CD4-positive, alpha-beta T cell (primary cell): ENCODE measurements around the gene FBXL12. TPM values are rescaled to one million over a fixed set of nuclear protein-coding genes. Genes with fewer than 3 reads are reported as not detected.

Source experiments
- ATAC-seq: fragments of 200-7000 bp; cut with Tn5 transposase; one replicate; pipeline ENCODE4 v1.10.0; 2022; ENCODE audit warnings: mild to moderate bottlenecking; ENCODE audit not compliant: poor library complexity
- CTCF ChIA-PET: fragments of 350-600 bp; sonication (Branson Sonifier 250); formaldehyde crosslinking; loops from one replicate; lab custom pipeline; 2021; ENCODE audit warnings: antibody characterized with exemption, inconsistent platforms; lab: Charles Lee
- POLR2A ChIA-PET: fragments of 350-600 bp; sonication (Branson Sonifier 250); formaldehyde crosslinking; loops from one replicate; lab custom pipeline; 2021; ENCODE audit warnings: antibody characterized with exemption, inconsistent platforms; lab: Charles Lee
- DNase-seq, 14 experiments: peaks; one replicate each; pipeline ENCODE4 v3.0.0-alpha.2; 2013 to 2020; ENCODE audit warnings: mixed read lengths in 2 of 14
- H3K27ac ChIP-seq, 2 donors: one replicate each; pipeline versions ENCODE4 v1.5.1 to v1.7.0; 2013; ENCODE audit warnings: low read length in 2 of 2, low read depth in 1 of 2, mild to moderate bottlenecking in 1 of 2
- H3K27me3 ChIP-seq, 2 experiments: 1 replicate in 1 of 2; 2 replicates in 1 of 2; pipeline versions ENCODE4 v1.6.1 to v1.7.0; 2013; ENCODE audit warnings: low read length in 2 of 2, control low read depth in 1 of 2, mild to moderate bottlenecking in 1 of 2, moderate library complexity in 1 of 2; ENCODE audit not compliant: insufficient read depth in 2 of 2, control insufficient read depth in 1 of 2
- H3K36me3 ChIP-seq: one replicate; pipeline ENCODE4 v1.6.1; 2013; ENCODE audit warnings: low read length, control low read depth; ENCODE audit not compliant: insufficient read depth
- H3K4me1 ChIP-seq: one replicate; pipeline ENCODE4 v1.6.1; 2013; ENCODE audit warnings: low read length, control low read depth; ENCODE audit not compliant: insufficient read depth
- H3K4me3 ChIP-seq: one replicate; pipeline ENCODE4 v1.5.1; 2013; ENCODE audit warnings: mild to moderate bottlenecking, low read length, moderate library complexity
- H3K9me3 ChIP-seq, 2 experiments: 1 replicate in 1 of 2; 2 replicates in 1 of 2; pipeline versions ENCODE4 v1.6.1 to v1.7.0; 2013; ENCODE audit warnings: low read length in 2 of 2, mild to moderate bottlenecking in 2 of 2, control low read depth in 1 of 2, moderate library complexity in 1 of 2; ENCODE audit not compliant: control insufficient read depth in 1 of 2, insufficient read depth in 1 of 2
- H3K27ac Mint-ChIP-seq: one replicate; pipeline ENCODE4 v1.8.0; 2020; ENCODE audit warnings: mixed read lengths
- H3K27me3 Mint-ChIP-seq: one replicate; pipeline ENCODE4 v1.8.0; 2021; ENCODE audit warnings: mixed read lengths
- H3K36me3 Mint-ChIP-seq: one replicate; pipeline ENCODE4 v1.8.0; 2021; ENCODE audit warnings: low read depth, mixed read lengths
- H3K4me1 Mint-ChIP-seq: one replicate; pipeline ENCODE4 v1.8.0; 2021; ENCODE audit warnings: low read depth, mixed read lengths
- H3K4me3 Mint-ChIP-seq: one replicate; pipeline ENCODE4 v1.8.0; 2020; ENCODE audit warnings: mild to moderate bottlenecking, mixed read lengths
- H3K9me3 Mint-ChIP-seq: one replicate; pipeline ENCODE4 v1.8.0; 2020; ENCODE audit warnings: mixed read lengths
- CTCF ChIP-seq: fragments of 200-600 bp; IDR thresholded peaks from one replicate; pipeline ENCODE4 v1.8.0; 2022; ENCODE audit warnings: antibody characterized with exemption, mild to moderate bottlenecking
- intact Hi-C, 2 experiments: fragments of 100-400 bp; cut with DNase I in 1 of 2; cut with micrococcal nuclease in 1 of 2; formaldehyde crosslinking; loops; one replicate each; pipeline versions ENCODE4 v1.15.1 to v1.9.0; 2023 to 2025; cut with DNase I, micrococcal nuclease
- total RNA-seq, 174 experiments: library from RNA in 2 of 174; stranded (reverse) in 2 of 174; gene quantifications; one replicate each; pipeline ENCODE4 v1.2.3 and lab custom pipeline; 2021 to 2026

The FBXL12 gene
- total RNA-seq, 2 experiments from 2014 or later: 33.4 to 38.4 TPM

- H3K27ac ChIP-seq: peak within 1 kb of the TSS; percentile 93 to 94
Observed at GRCh38 chr19:9768175-9769112, 50.4 kb downstream of the FBXL12 start, which contains the start of gene ZNF846. Gene ZNF846 (minus strand): TSS chr19:9768738. CDS start chr19:9764950, 3,788 bp downstream.

More at GRCh38 chr19:9768175-9769112, 50.4 kb downstream of the FBXL12 start, which contains the start of gene ZNF846:
- Mint-ChIP-seq H3K9me3 (peaks cover 6% of the 10 kb centered on the region), H3K27ac (peak within 1 kb of the TSS; percentile 97), H3K27me3 (no peaks in the 10 kb centered on the region), H3K4me3 (peak within 1 kb of the TSS; percentile 94), H3K36me3 (peaks cover 32% of the 10 kb centered on the region), H3K4me1 (peaks cover 12% of the 10 kb centered on the region)
- ChIA-PET CTCF (interaction anchor here (1.0 to 1.8 kb wide), 2 partner anchors 27 to 143 kb away, joined by 3 to 5 read pairs; no protein-coding TSS in a partner anchor), POLR2A (interaction anchor here (0.6 to 2.3 kb wide), 23 partner anchors 9 to 628 kb away, joined by 3 to 23 read pairs (median 5); partner anchors contain the start of genes FBXL12, PIN1, UBL5 and ZNF266)
- peak; percentile 88 to 96 (median 90) for DNase-seq
- Histone ChIP-seq H3K9me3 (peaks cover 3 to 10% of the 10 kb centered on the region in 2 experiments), H3K4me3 (peak within 1 kb of the TSS; percentile 69), H3K4me1 (peaks cover 23% of the 10 kb centered on the region), H3K36me3 (no peaks in the 10 kb centered on the region), H3K27me3 (no peaks in the 10 kb centered on the region)
- intact Hi-C loops: loop anchor here (1.0 to 5.0 kb wide), 8 partner anchors 16 to 459 kb away; partner anchors contain the start of genes ZNF561 (in 2 of the 2), FBXL12 (in 1 of the 2), ZNF562 (in 1 of the 2) and ZNF699 (in 1 of the 2)
- TF ChIP-seq CTCF: no peak
- ATAC-seq: peak; percentile 96

Other genes with a start within 250 kb of the FBXL12 start
- 10 to 100 TPM; 42.0 to 42.1 TPM for gene ZNF121, start 234.6 kb downstream of the FBXL12 start, total RNA-seq
- 10 to 100 TPM; 45.1 to 46.2 TPM for gene ZNF561, start 197.8 kb downstream of the FBXL12 start, total RNA-seq
- 10 to 100 TPM; 12.8 to 13.3 TPM for gene ZNF562, start 144.0 kb downstream of the FBXL12 start, total RNA-seq
- 1 to 10 TPM; 7.9 to 8.5 TPM for gene ZNF846, start 50.3 kb downstream of the FBXL12 start, total RNA-seq
- 100 to 1,000 TPM; 163 to 165 TPM for gene UBL5, start 8.8 kb upstream of the FBXL12 start, total RNA-seq
- gene PIN1, start 16.2 kb upstream of the FBXL12 start, total RNA-seq: 10 to 100 TPM; 33.2 to 35.3 TPM
- gene OLFM2, start 117.4 kb upstream of the FBXL12 start, total RNA-seq: 1 to 10 TPM; 4.1 to 4.8 TPM
- 1 to 10 TPM; 4.4 to 5.2 TPM for gene COL5A3, start 191.4 kb upstream of the FBXL12 start, total RNA-seq
- gene RDH8, start 194.4 kb upstream of the FBXL12 start, total RNA-seq: not detected